HepG2 (cell line): ENCODE data around the gene NNAT. TPM values are rescaled to one million over a fixed set of nuclear protein-coding genes. Genes with fewer than 3 reads are reported as not detected.
A peak's percentile ranks its signal among the peaks of the same experiment; 100 is the strongest.

Experiments used
- AKNA ChIP-seq: sonication (generic); formaldehyde crosslinking; IDR thresholded peaks from 2 replicates; pipeline ENCODE4 v1.4.0; 2020; ENCODE audit warnings: missing genetic modification reagents, borderline replicate concordance
- FLYWCH1 ChIP-seq: sonication (generic); formaldehyde crosslinking; IDR thresholded peaks from 2 replicates; pipeline ENCODE4 v1.8.1; 2023; ENCODE audit warnings: mild to moderate bottlenecking, missing genetic modification reagents
- GATAD1 ChIP-seq: IDR thresholded peaks from 2 replicates; pipeline ENCODE4 v1.6.1; 2016; ENCODE audit warnings: missing genetic modification reagents, missing compliant biosample characterization
- HCFC1 ChIP-seq: fragments of 150-350 bp; IDR thresholded peaks from 2 replicates; pipeline ENCODE4 v1.6.1; 2014; ENCODE audit warnings: low read depth, low read length
- HDAC2 ChIP-seq: sonication (generic); formaldehyde crosslinking; IDR thresholded peaks from 2 replicates; pipeline ENCODE4 v1.4.0; 2020; ENCODE audit warnings: missing genetic modification reagents
- HOXD1 ChIP-seq: sonication (generic); formaldehyde crosslinking; IDR thresholded peaks from 2 replicates; pipeline ENCODE4 v1.5.0; 2020; ENCODE audit warnings: missing genetic modification reagents
- KDM1A ChIP-seq: IDR thresholded peaks from 2 replicates; pipeline ENCODE4 v1.6.1; 2016; ENCODE audit warnings: missing compliant biosample characterization
- KLF15 ChIP-seq: sonication (generic); formaldehyde crosslinking; IDR thresholded peaks from 2 replicates; pipeline ENCODE4 v1.8.1; 2023; ENCODE audit warnings: borderline replicate concordance, mild to moderate bottlenecking, inconsistent platforms, missing genetic modification reagents, mixed read lengths
- MAZ ChIP-seq, 2 experiments: sonication (generic) in 1 of 2; formaldehyde crosslinking in 1 of 2; IDR thresholded peaks; 2 replicates each; pipeline versions ENCODE4 v1.5.0 to v1.6.1; 2012 to 2020; ENCODE audit warnings: low read depth in 2 of 2, mild to moderate bottlenecking in 2 of 2, borderline replicate concordance in 1 of 2, improper control_type of control experiment in 1 of 2, low read length in 1 of 2, missing genetic modification reagents in 1 of 2, moderate library complexity in 1 of 2
- NPAS2 ChIP-seq: sonication (generic); formaldehyde crosslinking; IDR thresholded peaks from 2 replicates; pipeline ENCODE4 v1.8.0; 2022; ENCODE audit warnings: mild to moderate bottlenecking, missing genetic modification reagents, borderline replicate concordance
- ZBTB7B ChIP-seq: sonication (generic); formaldehyde crosslinking; IDR thresholded peaks from 2 replicates; pipeline ENCODE4 v1.4.0; 2020; ENCODE audit warnings: missing genetic modification reagents
- ZFX ChIP-seq: sonication (generic); formaldehyde crosslinking; IDR thresholded peaks from 2 replicates; pipeline ENCODE4 v1.4.0; 2020; ENCODE audit warnings: mild to moderate bottlenecking, low read depth, missing genetic modification reagents, moderate library complexity
- ZGPAT ChIP-seq: IDR thresholded peaks from 2 replicates; pipeline ENCODE4 v1.6.1; 2016; ENCODE audit warnings: mild to moderate bottlenecking
- ZMYM3 ChIP-seq: sonication (generic); formaldehyde crosslinking; IDR thresholded peaks from 2 replicates; pipeline ENCODE4 v1.5.1; 2020; ENCODE audit warnings: mild to moderate bottlenecking, missing genetic modification reagents
- ZNF12 ChIP-seq: sonication (generic); formaldehyde crosslinking; IDR thresholded peaks from 2 replicates; pipeline ENCODE4 v1.5.0; 2020; ENCODE audit warnings: missing genetic modification reagents
- ZNF234 ChIP-seq: sonication (generic); formaldehyde crosslinking; conservative IDR thresholded peaks from 2 replicates; pipeline ENCODE4 v1.5.1; 2020; ENCODE audit warnings: mild to moderate bottlenecking, missing genetic modification reagents
- ZNF331 ChIP-seq: sonication (generic); formaldehyde crosslinking; IDR thresholded peaks from 2 replicates; pipeline ENCODE4 v1.4.0; 2020; ENCODE audit warnings: missing genetic modification reagents
- ZNF430 ChIP-seq: sonication (generic); formaldehyde crosslinking; IDR thresholded peaks from 2 replicates; pipeline ENCODE4 v1.9.0; 2021; ENCODE audit warnings: mild to moderate bottlenecking, missing genetic modification reagents
- ZNF580 ChIP-seq: IDR thresholded peaks from 2 replicates; pipeline ENCODE4 v1.6.1; 2016; ENCODE audit warnings: low read depth, borderline replicate concordance
- ZNF704 ChIP-seq: sonication (generic); formaldehyde crosslinking; IDR thresholded peaks from 2 replicates; pipeline ENCODE4 v1.8.1; 2023; ENCODE audit warnings: mild to moderate bottlenecking, inconsistent platforms, moderate library complexity, missing genetic modification reagents, borderline replicate concordance
- ZNF772 ChIP-seq: sonication (generic); formaldehyde crosslinking; IDR thresholded peaks from 2 replicates; pipeline ENCODE4 v1.5.0; 2020; ENCODE audit warnings: mild to moderate bottlenecking, missing genetic modification reagents
- polyA plus RNA-seq, 8 experiments: library from polyadenylated mRNA; depleted of rRNA in 3 of 8; stranded (reverse) in 7 of 8; unstranded in 1 of 8; fragments of >200 nt; fragmentation: Illumina TruSeq in 4 of 8; extraction: Trizol in 4 of 8; gene quantifications; 2 replicates each; pipeline versions ENCODE4 v1.2.1 to v1.2.3, GENCODE V29; 2011 to 2016; ENCODE audit warnings: low read depth in 4 of 8, missing spikeins in 1 of 8, mixed read lengths in 1 of 8; ENCODE audit not compliant: insufficient read depth in 1 of 8
- total RNA-seq, 5 experiments: library from RNA; depleted of rRNA; stranded (reverse); fragments of >200 nt; fragmentation: Illumina TruSeq; extraction: Trizol; gene quantifications; 2 replicates each; pipeline ENCODE4 v1.2.3, GENCODE V29; 2016; ENCODE audit warnings: low read depth in 1 of 5

NNAT gene
- total and polyA plus RNA-seq, 2 of the 13 experiments (the other 11 are each of a cell fraction or from before 2014, with no cell fraction given), result not detected

GRCh38 chr20:37529214-37529967 is 8.3 kb downstream of the NNAT start (continued):
- no peak for TF ChIP-seq ZFX (CRISPR knock-in tag)
- TF ChIP-seq AKNA (CRISPR knock-in tag), result no peak
- no peak for TF ChIP-seq ZNF331 (CRISPR knock-in tag)
- TF ChIP-seq ZMYM3 (CRISPR knock-in tag), result no peak
- TF ChIP-seq MAZ (IDR thresholded peaks at IDR 0.05; ENCODE audit: borderline replicate concordance, low read depth, low read length), result no peak
- TF ChIP-seq MAZ (CRISPR knock-in tag; IDR thresholded peaks at IDR 0.05; ENCODE audit: low read depth), result no peak
- no peak for TF ChIP-seq KLF15 (CRISPR knock-in tag)
- TF ChIP-seq KDM1A (CRISPR knock-in tag), result no peak
- 0 out of 2 replicates have a peak, but pooled peaks have one; percentile 45 for TF ChIP-seq ZNF12 (CRISPR knock-in tag)
- no peak for TF ChIP-seq HOXD1
- 0 out of 2 replicates have a peak, but pooled peaks have one; percentile 11 for TF ChIP-seq ZBTB7B (CRISPR knock-in tag)
- no peak for TF ChIP-seq NPAS2 (CRISPR knock-in tag)
- no peak for TF ChIP-seq ZNF234
- no peak for TF ChIP-seq ZGPAT (CRISPR knock-in tag)
- TF ChIP-seq HDAC2 (CRISPR knock-in tag), result 0 out of 2 replicates have a peak, but pooled peaks have one; percentile 18
- no peak for TF ChIP-seq ZNF580 (CRISPR knock-in tag)
- TF ChIP-seq ZNF772 (CRISPR knock-in tag), result peak; percentile 43; the same call in 1 of the 2 replicates
- no peak for TF ChIP-seq FLYWCH1 (CRISPR knock-in tag)
- 0 out of 2 replicates have a peak, but pooled peaks have one; percentile 8 for TF ChIP-seq GATAD1 (CRISPR knock-in tag)
- TF ChIP-seq HCFC1, result no peak
- no peak for TF ChIP-seq ZNF430 (CRISPR knock-in tag)
- no peak for TF ChIP-seq ZNF704
